Esophagus squamous epithelium (tissue), 5 donors: ENCODE data around the gene SELENOM. TPM values are rescaled to one million over a fixed set of nuclear protein-coding genes. Genes with fewer than 3 reads are reported as not detected.
A peak's percentile ranks its signal among the peaks of the same experiment; 100 is the strongest.
"Not testable (repeated sequence)": the region's sequence is repeated elsewhere in the genome, so short reads cannot be mapped to it uniquely, and the experiment has no call there.

Source experiments
- DNase-seq: peaks from one replicate; lab custom pipeline; 2025; lab: John Stamatoyannopoulos, UW
- H3K27ac ChIP-seq, 4 donors: fragments of 200-600 bp; sonication (generic); one replicate each; pipeline ENCODE4 v1.5.1; 2016 to 2019; ENCODE audit warnings: mild to moderate bottlenecking in 1 of 4
- H3K27me3 ChIP-seq, 4 donors: fragments of 200-600 bp; sonication (generic); 1 replicate in 3 of 4; 2 replicates in 1 of 4; pipeline versions ENCODE4 v1.5.1 to v1.6.0; 2017 to 2021; ENCODE audit warnings: antibody characterized with exemption in 1 of 4
- H3K36me3 ChIP-seq, 3 donors: fragments of 200-600 bp; sonication (generic); one replicate each; pipeline ENCODE4 v1.5.1; 2016 to 2019
- H3K4me1 ChIP-seq, 3 donors: fragments of 200-600 bp; sonication (generic); one replicate each; pipeline ENCODE4 v1.5.1; 2017 to 2019
- H3K4me3 ChIP-seq, 4 donors: fragments of 200-600 bp; sonication (generic); 1 replicate in 3 of 4; 2 replicates in 1 of 4; pipeline ENCODE4 v1.5.1; 2016 to 2019; ENCODE audit warnings: mild to moderate bottlenecking in 2 of 4, moderate library complexity in 1 of 4
- H3K9me3 ChIP-seq, 3 donors: fragments of 200-600 bp; sonication (generic); one replicate each; pipeline ENCODE4 v1.5.1; 2016 to 2019
- POLR2A ChIP-seq, 4 donors: fragments of 450-650 bp; IDR thresholded peaks; one replicate each; pipeline ENCODE4 v1.6.1; 2017; ENCODE audit warnings: antibody characterized with exemption in 4 of 4, mild to moderate bottlenecking in 4 of 4, moderate library complexity in 3 of 4
- WGBS, 2 donors: methylation state at CpG; one replicate each; pipeline ENCODE4 v1.1.5; 2018; 5-methylcytosine and 5-hydroxymethylcytosine counted together
- intact Hi-C: fragments of 100-400 bp; cut with DNase I; formaldehyde crosslinking; loops from one replicate; pipeline ENCODE4 v1.15.0; 2022
- total RNA-seq, 4 donors: library from RNA; depleted of rRNA; stranded (reverse); fragments of >200 nt; gene quantifications; one replicate each; pipeline ENCODE4 v1.1.0, GENCODE V29; 2016
- TF ChIP-seq, protein P1 (sequence below), 6 experiments: fragments of 450-650 bp in 4 of 6; fragments of 200-600 bp in 2 of 6; sonication (generic) in 2 of 6; IDR thresholded peaks; one replicate each; pipeline ENCODE4 v1.5.1; 2016 to 2019; ENCODE audit warnings: antibody characterized with exemption in 6 of 6, mild to moderate bottlenecking in 4 of 6, moderate library complexity in 4 of 6
- donor health status: DM: yes; HTN: yes; CAD: no.

Gene SELENOM
- total RNA-seq, 4 donors from 2014 or later, result 13.3 to 291 (median 67.6) TPM

DNA sequence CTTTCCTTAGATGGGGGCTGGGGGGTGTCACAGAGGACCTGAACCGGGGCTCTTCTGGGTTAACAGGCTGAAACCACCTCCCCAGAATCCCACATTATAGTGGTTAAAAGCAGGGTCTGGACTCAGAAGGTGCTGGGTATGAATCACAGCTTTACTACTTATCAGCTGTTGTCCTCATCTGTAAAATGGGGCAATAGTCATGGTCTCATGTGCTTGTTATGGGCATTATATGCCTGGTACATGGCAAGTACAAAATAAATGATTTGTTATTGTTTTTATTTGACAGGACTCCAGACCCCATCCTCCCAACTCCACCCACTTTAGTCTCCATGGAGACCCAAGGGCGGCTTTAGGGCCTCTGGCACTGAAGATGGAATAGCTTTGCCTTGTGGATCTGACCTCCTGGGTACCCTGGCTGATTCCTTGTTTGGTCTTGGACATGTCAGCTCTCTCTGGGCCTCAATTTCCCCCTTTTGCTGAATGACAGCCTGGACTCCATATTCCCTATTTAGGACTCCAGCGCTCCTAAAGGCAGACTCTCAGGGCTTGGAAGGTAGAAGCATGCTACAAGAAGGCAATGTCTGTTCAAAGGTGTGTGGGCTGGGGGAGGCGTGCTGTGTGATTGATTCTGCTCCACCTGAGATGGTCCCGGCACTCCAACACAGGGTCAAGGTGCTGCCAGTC lies 27.1 kb downstream of the SELENOM start:
- intact Hi-C loops, result loop anchor here (5.0 to 10.0 kb wide), 2 partner anchors 133 to 316 kb away; no protein-coding TSS in a partner anchor
- Histone ChIP-seq H3K4me1 (peaks cover 31 to 71% (median 33%) of the 10 kb centered on the region in 3 donors), H3K27ac (peak overlapping the region; percentile 85 to 98 (median 95)), H3K27me3 (no peaks in the 10 kb centered on the region), H3K4me3 (peak overlapping the region; percentile 35 to 87 (median 68)), H3K9me3 (no peaks in the 10 kb centered on the region), H3K36me3 (no peaks in the 10 kb centered on the region)
- TF ChIP-seq, protein P1, sequence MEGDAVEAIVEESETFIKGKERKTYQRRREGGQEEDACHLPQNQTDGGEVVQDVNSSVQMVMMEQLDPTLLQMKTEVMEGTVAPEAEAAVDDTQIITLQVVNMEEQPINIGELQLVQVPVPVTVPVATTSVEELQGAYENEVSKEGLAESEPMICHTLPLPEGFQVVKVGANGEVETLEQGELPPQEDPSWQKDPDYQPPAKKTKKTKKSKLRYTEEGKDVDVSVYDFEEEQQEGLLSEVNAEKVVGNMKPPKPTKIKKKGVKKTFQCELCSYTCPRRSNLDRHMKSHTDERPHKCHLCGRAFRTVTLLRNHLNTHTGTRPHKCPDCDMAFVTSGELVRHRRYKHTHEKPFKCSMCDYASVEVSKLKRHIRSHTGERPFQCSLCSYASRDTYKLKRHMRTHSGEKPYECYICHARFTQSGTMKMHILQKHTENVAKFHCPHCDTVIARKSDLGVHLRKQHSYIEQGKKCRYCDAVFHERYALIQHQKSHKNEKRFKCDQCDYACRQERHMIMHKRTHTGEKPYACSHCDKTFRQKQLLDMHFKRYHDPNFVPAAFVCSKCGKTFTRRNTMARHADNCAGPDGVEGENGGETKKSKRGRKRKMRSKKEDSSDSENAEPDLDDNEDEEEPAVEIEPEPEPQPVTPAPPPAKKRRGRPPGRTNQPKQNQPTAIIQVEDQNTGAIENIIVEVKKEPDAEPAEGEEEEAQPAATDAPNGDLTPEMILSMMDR (IDR thresholded peaks at IDR 0.05), result no peak
- TF ChIP-seq POLR2A (IDR thresholded peaks at IDR 0.05), result no peak
- WGBS, 2 donors, result 35 to 69% methylated on average over 2 to 5 of the region's 5 CpGs
- no peak for DNase-seq

- Histone ChIP-seq H3K4me3 (no peak overlapping the region), H3K27me3 (no peaks in the 10 kb centered on the region), H3K27ac (no peak overlapping the region), H3K9me3 (no peaks in the 10 kb centered on the region), H3K4me1 (peaks cover 27 to 66% (median 32%) of the 10 kb centered on the region in 3 donors), H3K36me3 (no peaks in the 10 kb centered on the region)
- TF ChIP-seq, protein P1 (IDR thresholded peaks at IDR 0.05), result no peak
- no peak for TF ChIP-seq POLR2A (IDR thresholded peaks at IDR 0.05)
- no peak for DNase-seq
- WGBS, 2 donors, result 77 to 79% methylated on average over 6 to 10 of the region's 12 CpGs
- intact Hi-C loops, result no loop called here
Observed at GRCh38 chr22:31079095-31079642, 28.2 kb downstream of the SELENOM start.

DNA sequence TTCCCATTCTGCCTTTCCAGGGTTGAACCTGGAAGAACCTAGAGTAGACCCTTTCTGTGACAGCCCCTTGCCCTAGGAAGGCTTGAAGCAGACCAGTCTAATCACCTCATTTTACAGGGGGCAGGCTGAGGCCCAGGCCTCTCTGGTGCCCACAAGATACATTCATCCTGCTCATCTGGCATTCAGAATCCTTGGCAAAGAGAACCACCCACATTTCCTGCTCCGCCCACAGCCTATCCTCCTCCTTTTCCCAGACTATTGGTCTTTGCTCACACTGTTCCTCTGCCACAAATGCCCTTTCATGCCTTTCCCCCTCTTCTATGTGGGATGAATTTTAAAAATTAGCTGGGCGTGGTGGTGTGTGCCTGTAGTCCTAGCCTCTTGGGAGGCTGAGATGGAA lies 29.0 kb downstream of the SELENOM start:
- DNase-seq, H3K36me3 ChIP-seq, intact Hi-C loops, H3K9me3 ChIP-seq, H3K4me3 ChIP-seq, H3K27me3 ChIP-seq: not testable (repeated sequence)
- WGBS, 2 donors, result 80 to 93% methylated on average over 2 of the region's 2 CpGs
- H3K4me1 ChIP-seq, result peaks cover 21 to 58% (median 24%) of the 10 kb centered on the region in 3 donors
- peak overlapping the region in 1 of 4 donors; percentile 2 for H3K27ac ChIP-seq

- H3K27ac ChIP-seq, result no peak overlapping the region
- no peaks in the 10 kb centered on the region for H3K9me3 ChIP-seq
- no peak overlapping the region for H3K4me3 ChIP-seq
- no peak for DNase-seq
- intact Hi-C loops, result no loop called here
- no peaks in the 10 kb centered on the region for H3K27me3 ChIP-seq
- no peak for TF ChIP-seq POLR2A (IDR thresholded peaks at IDR 0.05)
- TF ChIP-seq, protein P1 (IDR thresholded peaks at IDR 0.05), result no peak
- no peaks in the 10 kb centered on the region for H3K36me3 ChIP-seq
- H3K4me1 ChIP-seq, result peaks cover 14 to 51% (median 17%) of the 10 kb centered on the region in 3 donors
- WGBS, 2 donors, result 78 to 90% methylated on average over 4 to 5 of the region's 6 CpGs
Observed at GRCh38 chr22:31077681-31078080, 29.7 kb downstream of the SELENOM start.

GRCh38 chr22:31075961-31076360 lies 31.4 kb downstream of the SELENOM start:
- H3K27me3 ChIP-seq, result no peaks in the 10 kb centered on the region
- intact Hi-C loops, result no loop called here
- H3K36me3 ChIP-seq, result no peaks in the 10 kb centered on the region
- peak overlapping the region in 1 of 4 donors; percentile 30 for H3K4me3 ChIP-seq
- peaks cover 3 to 35% (median 4%) of the 10 kb centered on the region in 3 donors for H3K4me1 ChIP-seq
- TF ChIP-seq, protein P1 (IDR thresholded peaks at IDR 0.05), result no peak
- TF ChIP-seq POLR2A (IDR thresholded peaks at IDR 0.05), result peak in 1 of 4 donors; percentile 21
- 25% methylated on average over 8 of the region's 15 CpGs; no CpG with 5 or more reads in 1 of the 2 donors for whole genome bisulfite sequencing, 2 donors
- no peak for DNase-seq
- H3K27ac ChIP-seq, result peak overlapping the region; percentile 60 to 84 (median 82)
- no peaks in the 10 kb centered on the region for H3K9me3 ChIP-seq

DNA sequence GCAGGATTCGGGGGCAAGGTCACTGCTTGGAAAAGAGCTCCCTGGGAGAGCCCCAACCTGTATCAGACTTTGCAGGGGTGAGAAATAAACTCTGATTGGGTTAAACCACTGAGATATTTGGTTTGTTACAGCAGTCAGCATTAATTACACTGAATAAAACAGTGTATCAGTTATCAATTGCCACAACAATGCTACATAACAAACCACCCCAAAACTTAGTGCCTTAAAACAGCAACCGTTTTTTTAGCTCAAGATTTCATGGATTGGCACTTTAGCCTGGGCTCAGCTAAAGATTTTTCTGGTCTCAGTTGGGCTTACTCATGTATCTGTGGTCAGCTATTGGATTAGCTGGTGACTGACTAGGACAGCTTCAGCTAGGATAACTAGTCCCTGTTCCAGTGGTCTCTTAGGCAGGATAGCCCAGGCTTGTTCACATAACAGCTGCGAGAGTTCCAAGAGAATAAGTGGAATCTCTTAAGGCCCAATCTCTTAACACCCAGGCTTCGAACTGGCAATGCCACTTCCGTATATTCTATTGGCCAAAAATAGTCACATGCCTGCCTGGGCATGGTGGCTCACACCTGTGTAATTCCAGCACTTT lies 33.7 kb downstream of the SELENOM start:
- H3K27me3 ChIP-seq, DNase-seq, H3K27ac ChIP-seq, H3K36me3 ChIP-seq, intact Hi-C loops, H3K4me3 ChIP-seq, H3K9me3 ChIP-seq: not testable (repeated sequence)
- 58 to 70% methylated on average over 1 to 4 of the region's 5 CpGs for WGBS, 2 donors
- peaks cover 4 to 39% (median 6%) of the 10 kb centered on the region in 3 donors for H3K4me1 ChIP-seq

DNA sequence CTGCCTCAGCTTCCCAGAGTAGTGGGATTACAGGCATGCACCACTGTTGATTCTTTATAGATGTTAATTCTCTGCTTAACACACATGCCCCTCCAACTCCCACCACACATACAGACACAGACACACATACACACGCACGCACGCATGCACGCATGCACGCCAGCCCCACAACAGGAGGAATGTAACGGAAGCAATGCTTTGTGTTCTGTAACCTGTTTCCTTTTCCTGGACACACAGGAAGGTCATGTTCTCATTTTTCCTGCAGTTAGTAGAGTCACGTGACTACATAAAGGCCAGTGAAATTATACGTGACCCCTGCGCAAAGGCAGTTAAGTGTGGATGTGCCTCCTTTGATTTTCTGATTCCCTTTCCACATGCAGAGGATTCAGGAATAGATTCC lies 34.2 kb downstream of the SELENOM start:
- DNase-seq, H3K27me3 ChIP-seq, H3K9me3 ChIP-seq, H3K4me3 ChIP-seq, intact Hi-C loops, H3K36me3 ChIP-seq, H3K27ac ChIP-seq: not testable (repeated sequence)
- peaks cover 4 to 35% (median 6%) of the 10 kb centered on the region in 3 donors for H3K4me1 ChIP-seq
- 67% methylated on average over 9 of the region's 9 CpGs for WGBS, 2 donors

DNA sequence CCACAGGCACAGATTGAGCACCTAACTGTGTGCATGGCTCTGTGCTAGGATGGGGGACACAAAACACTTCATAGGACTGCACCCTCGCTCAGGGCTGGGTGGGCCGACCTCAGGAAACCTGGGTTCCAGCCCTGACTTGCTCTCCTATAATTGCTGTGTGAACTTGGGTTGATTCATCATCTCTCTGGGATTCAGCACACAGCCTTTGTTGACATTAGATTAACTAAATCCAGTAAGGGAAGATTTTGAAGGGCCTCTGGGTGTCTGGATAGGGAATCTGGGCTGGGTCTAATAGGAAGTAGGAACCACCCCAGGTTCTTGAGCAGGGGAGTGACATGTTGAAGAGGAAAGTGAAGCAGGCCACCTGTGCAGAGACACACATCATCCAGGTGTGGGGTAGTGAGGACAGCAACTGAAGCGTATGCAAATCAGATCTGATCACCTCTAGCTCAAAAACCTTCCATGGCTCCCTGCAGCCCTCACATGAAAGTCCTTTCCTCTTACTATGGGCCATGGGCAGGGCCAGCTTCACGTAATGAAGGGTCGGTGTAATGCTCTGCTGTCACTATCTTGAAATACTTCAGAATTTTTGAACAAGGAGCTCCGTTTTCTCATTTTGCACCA lies 37.6 kb downstream of the SELENOM start:
- H3K27ac ChIP-seq, H3K4me3 ChIP-seq, intact Hi-C loops, H3K27me3 ChIP-seq, H3K9me3 ChIP-seq, H3K36me3 ChIP-seq, DNase-seq: not testable (repeated sequence)
- H3K4me1 ChIP-seq, result peaks cover 4 to 16% (median 6%) of the 10 kb centered on the region in 3 donors
- WGBS, 2 donors, result 48 to 57% methylated on average over 6 of the region's 6 CpGs
